ENCODE results near the gene TMEM125. TPM values are rescaled to one million over a fixed set of nuclear protein-coding genes. Genes with fewer than 3 reads are reported as not detected.

The TMEM125 gene
- total RNA-seq, 1 experiment from 2014 or later = 3.1 TPM

- Mint-ChIP-seq H3K4me1 (ENCODE audit: insufficient read depth, unreplicated experiment) (peaks cover 6% of the 10 kb centered on the region), H3K9me3 (ENCODE audit: unreplicated experiment) (no peaks in the 10 kb centered on the region), H3K4me3 (ENCODE audit: unreplicated experiment) (no peak overlapping the region), H3K27ac (ENCODE audit: low read depth, unreplicated experiment) (no peak overlapping the region), H3K36me3 (ENCODE audit: insufficient read depth, unreplicated experiment) (no peaks in the 10 kb centered on the region), H3K27me3 (ENCODE audit: insufficient read depth, unreplicated experiment) (peaks cover 24% of the 10 kb centered on the region)
- no peak for TF ChIP-seq CTCF (IDR thresholded peaks at IDR 0.05; ENCODE audit: unreplicated experiment)
- ChIA-PET POLR2A (interaction anchor here (0.8 kb wide), 1 partner anchor 12 kb away, joined by 3 read pairs; no protein-coding TSS in a partner anchor), CTCF (interaction anchor here (0.7 to 0.9 kb wide), 2 partner anchors 18 to 137 kb away, joined by 3 read pairs; partner anchors contain the start of gene C1orf210)
- DNase-seq (ENCODE audit: unreplicated experiment) = no peak
- intact Hi-C loops (cut with micrococcal nuclease) = no loop called here
- BruUV-seq (replicated peaks) = no TSS peak
These were observed 33.9 kb downstream of the TMEM125 start for GRCh38 chr1:43303471-43304313.

DNA sequence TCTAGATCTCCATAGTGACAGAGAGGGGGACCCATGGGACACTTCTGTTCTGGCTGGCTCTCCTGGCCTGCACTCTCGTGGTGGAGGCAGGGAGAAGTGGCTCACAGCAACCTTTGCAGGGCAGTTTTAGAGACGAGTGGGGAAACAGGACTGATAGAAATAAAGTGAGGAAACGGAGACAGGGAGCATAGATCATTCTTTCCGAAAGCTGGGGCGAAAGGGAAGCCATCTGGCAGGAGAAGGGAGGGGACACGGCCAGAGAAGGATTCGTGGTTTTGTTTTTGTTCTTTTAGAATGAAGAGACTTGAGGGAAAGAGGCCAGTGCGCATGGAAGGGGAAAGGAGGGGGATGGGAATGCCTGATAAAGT lies 34.5 kb downstream of the TMEM125 start:
- Mint-ChIP-seq H3K27ac (ENCODE audit: low read depth, unreplicated experiment) (no peak overlapping the region), H3K4me3 (ENCODE audit: unreplicated experiment) (no peak overlapping the region), H3K36me3 (ENCODE audit: insufficient read depth, unreplicated experiment) (no peaks in the 10 kb centered on the region), H3K9me3 (ENCODE audit: unreplicated experiment) (no peaks in the 10 kb centered on the region), H3K4me1 (ENCODE audit: insufficient read depth, unreplicated experiment) (peaks cover 6% of the 10 kb centered on the region), H3K27me3 (ENCODE audit: insufficient read depth, unreplicated experiment) (peaks cover 24% of the 10 kb centered on the region)
- DNase-seq (ENCODE audit: unreplicated experiment) = no peak
- intact Hi-C loops (cut with micrococcal nuclease) = no loop called here
- TF ChIP-seq CTCF (IDR thresholded peaks at IDR 0.05; ENCODE audit: unreplicated experiment) = no peak
- POLR2A ChIA-PET = no interaction called here
- CTCF ChIA-PET = interaction anchor here (0.7 kb wide), 1 partner anchor 136 kb away, joined by 3 read pairs; no protein-coding TSS in a partner anchor
- no TSS peak for BruUV-seq (replicated peaks)

DNA sequence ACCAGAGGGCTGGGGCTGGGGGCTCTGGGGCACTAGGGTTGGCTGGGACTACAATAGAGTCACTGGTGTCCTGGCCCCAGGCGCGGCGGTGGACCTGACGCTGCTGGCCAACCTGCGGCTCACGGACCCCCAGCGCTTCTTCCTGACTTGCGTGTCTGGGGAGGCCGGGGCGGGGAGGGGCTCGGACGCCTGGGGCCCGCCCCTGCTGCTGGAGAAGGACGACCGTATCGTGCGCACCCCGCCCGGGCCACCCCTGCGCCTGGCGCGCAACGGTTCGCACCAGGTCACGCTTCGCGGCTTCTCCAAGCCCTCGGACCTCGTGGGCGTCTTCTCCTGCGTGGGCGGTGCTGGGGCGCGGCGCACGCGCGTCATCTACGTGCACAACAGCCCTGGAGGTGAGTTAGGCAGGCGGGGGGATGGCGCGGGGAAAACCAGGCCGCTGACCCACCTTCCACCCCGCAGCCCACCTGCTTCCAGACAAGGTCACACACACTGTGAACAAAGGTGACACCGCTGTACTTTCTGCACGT lies 35.1 kb downstream of the TMEM125 start:
- intact Hi-C loops (cut with micrococcal nuclease) = no loop called here
- H3K4me3 Mint-ChIP-seq (ENCODE audit: unreplicated experiment) = no peak overlapping the region
- no peak for TF ChIP-seq CTCF (IDR thresholded peaks at IDR 0.05; ENCODE audit: unreplicated experiment)
- H3K27me3 Mint-ChIP-seq (ENCODE audit: insufficient read depth, unreplicated experiment) = peaks cover 24% of the 10 kb centered on the region
- no peaks in the 10 kb centered on the region for H3K36me3 Mint-ChIP-seq (ENCODE audit: insufficient read depth, unreplicated experiment)
- POLR2A ChIA-PET = no interaction called here
- DNase-seq (ENCODE audit: unreplicated experiment) = no peak
- peaks cover 6% of the 10 kb centered on the region for H3K4me1 Mint-ChIP-seq (ENCODE audit: insufficient read depth, unreplicated experiment)
- no TSS peak for BruUV-seq (replicated peaks)
- H3K9me3 Mint-ChIP-seq (ENCODE audit: unreplicated experiment) = no peaks in the 10 kb centered on the region
- H3K27ac Mint-ChIP-seq (ENCODE audit: low read depth, unreplicated experiment) = no peak overlapping the region
- CTCF ChIA-PET = no interaction called here

GRCh38 chr1:43305461-43305860 lies 35.7 kb downstream of the TMEM125 start:
- H3K36me3 Mint-ChIP-seq (ENCODE audit: insufficient read depth, unreplicated experiment) = no peaks in the 10 kb centered on the region
- no peak overlapping the region for H3K27ac Mint-ChIP-seq (ENCODE audit: low read depth, unreplicated experiment)
- no peak for DNase-seq (ENCODE audit: unreplicated experiment)
- ChIA-PET POLR2A (no interaction called here), CTCF (interaction anchor here (0.5 kb wide), 1 partner anchor 9 kb away, joined by 3 read pairs; no protein-coding TSS in a partner anchor)
- no peaks in the 10 kb centered on the region for H3K9me3 Mint-ChIP-seq (ENCODE audit: unreplicated experiment)
- no peak for TF ChIP-seq CTCF (IDR thresholded peaks at IDR 0.05; ENCODE audit: unreplicated experiment)
- BruUV-seq (replicated peaks) = no TSS peak
- intact Hi-C loops (cut with micrococcal nuclease) = no loop called here
- H3K27me3 Mint-ChIP-seq (ENCODE audit: insufficient read depth, unreplicated experiment) = peaks cover 24% of the 10 kb centered on the region
- peaks cover 6% of the 10 kb centered on the region for H3K4me1 Mint-ChIP-seq (ENCODE audit: insufficient read depth, unreplicated experiment)
- H3K4me3 Mint-ChIP-seq (ENCODE audit: unreplicated experiment) = no peak overlapping the region

All from MCF 10A (cell line).